ENCODE data around the gene IER3. TPM values are rescaled to one million over a fixed set of nuclear protein-coding genes. Genes with fewer than 3 reads are reported as not detected.

The IER3 gene
- total and polyA plus RNA-seq, 2 of the 13 experiments (the other 11 are each of a cell fraction or from before 2014, with no cell fraction given), result 51.1 to 131 TPM

- TF ChIP-seq ZNF850 (CRISPR knock-in tag; conservative IDR thresholded peaks at IDR 0.05) (no peak), GLMP (CRISPR knock-in tag; IDR thresholded peaks at IDR 0.05; ENCODE audit: borderline replicate concordance) (no peak), EEA1 (CRISPR knock-in tag; IDR thresholded peaks at IDR 0.05; ENCODE audit: borderline replicate concordance) (no peak), WIZ (CRISPR knock-in tag; IDR thresholded peaks at IDR 0.05) (no peak), BCL3 (CRISPR knock-in tag; IDR thresholded peaks at IDR 0.05) (no peak; the same call in 1 of the 2 replicates), NR2C2 (CRISPR knock-in tag; IDR thresholded peaks at IDR 0.05; ENCODE audit: borderline replicate concordance) (peak; percentile 56; the same call in 1 of the 2 replicates), MEIS2 (CRISPR knock-in tag; IDR thresholded peaks at IDR 0.05) (peak; percentile 79), DRAP1 (CRISPR knock-in tag; IDR thresholded peaks at IDR 0.05) (0 out of 2 replicates have a peak, but pooled peaks have one; percentile 29), TRIM24 (CRISPR knock-in tag; IDR thresholded peaks at IDR 0.05) (no peak), HNF1B (CRISPR knock-in tag; IDR thresholded peaks at IDR 0.05) (peak; percentile 38; the same call in 1 of the 2 replicates), DPF2 (CRISPR knock-in tag; IDR thresholded peaks at IDR 0.05; ENCODE audit: borderline replicate concordance, low read depth) (0 out of 2 replicates have a peak, but pooled peaks have one; percentile 15), THAP11 (CRISPR knock-in tag; IDR thresholded peaks at IDR 0.05) (peak; percentile 26; the same call in 1 of the 2 replicates), HMGXB3 (CRISPR knock-in tag; IDR thresholded peaks at IDR 0.05; ENCODE audit: borderline replicate concordance) (no peak), ZNF674 (CRISPR knock-in tag; IDR thresholded peaks at IDR 0.05; ENCODE audit: low read depth) (no peak), SAP130 (CRISPR knock-in tag; IDR thresholded peaks at IDR 0.05; ENCODE audit: low read depth) (peak; percentile 52), ZNF496 (CRISPR knock-in tag; IDR thresholded peaks at IDR 0.05; ENCODE audit: insufficient replicate concordance) (no peak)
Observed at GRCh38 chr6:30789606-30790005, 45.3 kb upstream of the IER3 start (continued).
